ENCODE data around the gene PROK1. TPM values are rescaled to one million over a fixed set of nuclear protein-coding genes. Genes with fewer than 3 reads are reported as not detected.

Gene PROK1
- total RNA-seq, 1 experiment from 2014 or later = 0.22 TPM

DNA sequence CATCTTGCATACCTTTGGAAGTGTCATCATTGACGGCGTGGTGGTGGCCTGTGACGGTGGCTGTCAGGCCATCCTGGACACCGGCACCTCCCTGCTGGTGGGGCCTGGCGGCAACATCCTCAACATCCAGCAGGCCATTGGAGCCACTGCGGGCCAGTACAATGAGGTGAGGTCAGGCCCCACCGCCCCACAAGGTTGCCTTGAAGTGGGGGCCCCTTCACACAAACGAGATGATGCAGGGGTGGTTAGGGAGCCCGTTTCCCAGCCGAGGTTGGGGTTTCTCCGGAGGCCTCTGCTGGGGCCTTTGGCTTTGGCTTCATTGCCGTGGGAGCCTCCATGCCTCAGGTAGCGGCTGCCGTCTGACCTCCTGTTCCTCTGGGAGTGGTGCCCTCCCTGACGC, 38.5 kb downstream of the PROK1 start:
- no peaks in the 10 kb centered on the region for H4K20me1 ChIP-seq (ENCODE audit: insufficient read depth)
- H3K9ac ChIP-seq (ENCODE audit: low read length) = no peak overlapping the region
- intact Hi-C loops (cut with micrococcal nuclease) = no loop called here
- no peaks in the 10 kb centered on the region for H3K27me3 ChIP-seq (ENCODE audit: insufficient read depth, low read length)
- H3K27ac ChIP-seq (ENCODE audit: low read depth, low read length) = no peak overlapping the region
- no peak for DNase-seq (ENCODE audit: low read depth, low spot score)
- H3K4me1 ChIP-seq (ENCODE audit: control insufficient read depth in 1 of 2, insufficient read depth in 2 of 2, low read length in 2 of 2) = no peaks in the 10 kb centered on the region; a peak in 1 of 4 replicates
- no peak for ATAC-seq
- no peaks in the 10 kb centered on the region for H3K36me3 ChIP-seq (ENCODE audit: control insufficient read depth in 1 of 2, insufficient read depth in 2 of 2, low read length in 2 of 2)
- no peak overlapping the region for H3K4me3 ChIP-seq (replicated peaks in 1 of 2; ENCODE audit: low read depth in 1 of 2, low read length in 2 of 2)
- POLR2A ChIA-PET = no interaction called here
- H3K9me3 ChIP-seq (ENCODE audit: control insufficient read depth in 1 of 2, insufficient read depth in 1 of 2, low read depth in 1 of 2, low read length in 2 of 2) = no peaks in the 10 kb centered on the region
- H2AFZ ChIP-seq (ENCODE audit: low read depth, low read length, poor library complexity, severe bottlenecking) = no peak overlapping the region
- no peaks in the 10 kb centered on the region for H3K9me2 ChIP-seq (ENCODE audit: insufficient read depth)
- RAD21 ChIA-PET (ENCODE audit: low non-redundant PET in 1 of 2, low total read pairs in 2 of 2, uncharacterized antibody in 2 of 2, unreplicated experiment in 2 of 2) = no interaction called here
- no TSS peak for BruUV-seq (replicated peaks)
- TF ChIP-seq YY1 (IDR thresholded peaks at IDR 0.05; ENCODE audit: extremely low read depth, insufficient replicate concordance, low read depth, low read length) = no peak
- TF ChIP-seq CBX3 (IDR thresholded peaks at IDR 0.05; ENCODE audit: low read depth) = no peak
- no peak for TF ChIP-seq ZNF274 (IDR thresholded peaks at IDR 0.05; ENCODE audit: low read depth, low read length)
- no peak for TF ChIP-seq EZH2 (IDR thresholded peaks at IDR 0.05)
- TF ChIP-seq, protein P1, sequence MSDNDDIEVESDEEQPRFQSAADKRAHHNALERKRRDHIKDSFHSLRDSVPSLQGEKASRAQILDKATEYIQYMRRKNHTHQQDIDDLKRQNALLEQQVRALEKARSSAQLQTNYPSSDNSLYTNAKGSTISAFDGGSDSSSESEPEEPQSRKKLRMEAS (IDR thresholded peaks at IDR 0.05) = no peak
- TF ChIP-seq SRF (IDR thresholded peaks at IDR 0.05; ENCODE audit: low read depth) = no peak
- no peak for TF ChIP-seq POLR2AphosphoS5 (IDR thresholded peaks at IDR 0.05; ENCODE audit: low read depth, low read length)
- TF ChIP-seq SP1 (IDR thresholded peaks at IDR 0.05; ENCODE audit: low read depth) = no peak
- TF ChIP-seq JUND (IDR thresholded peaks at IDR 0.05) = no peak
- no peak for TF ChIP-seq EZH2phosphoT487 (IDR thresholded peaks at IDR 0.05; ENCODE audit: borderline replicate concordance)
- TF ChIP-seq, protein P2, sequence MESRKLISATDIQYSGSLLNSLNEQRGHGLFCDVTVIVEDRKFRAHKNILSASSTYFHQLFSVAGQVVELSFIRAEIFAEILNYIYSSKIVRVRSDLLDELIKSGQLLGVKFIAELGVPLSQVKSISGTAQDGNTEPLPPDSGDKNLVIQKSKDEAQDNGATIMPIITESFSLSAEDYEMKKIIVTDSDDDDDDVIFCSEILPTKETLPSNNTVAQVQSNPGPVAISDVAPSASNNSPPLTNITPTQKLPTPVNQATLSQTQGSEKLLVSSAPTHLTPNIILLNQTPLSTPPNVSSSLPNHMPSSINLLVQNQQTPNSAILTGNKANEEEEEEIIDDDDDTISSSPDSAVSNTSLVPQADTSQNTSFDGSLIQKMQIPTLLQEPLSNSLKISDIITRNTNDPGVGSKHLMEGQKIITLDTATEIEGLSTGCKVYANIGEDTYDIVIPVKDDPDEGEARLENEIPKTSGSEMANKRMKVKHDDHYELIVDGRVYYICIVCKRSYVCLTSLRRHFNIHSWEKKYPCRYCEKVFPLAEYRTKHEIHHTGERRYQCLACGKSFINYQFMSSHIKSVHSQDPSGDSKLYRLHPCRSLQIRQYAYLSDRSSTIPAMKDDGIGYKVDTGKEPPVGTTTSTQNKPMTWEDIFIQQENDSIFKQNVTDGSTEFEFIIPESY (IDR thresholded peaks at IDR 0.05; ENCODE audit: extremely low read depth, insufficient replicate concordance, low read length) = no peak
- TF ChIP-seq SIN3A (IDR thresholded peaks at IDR 0.05; ENCODE audit: low read depth) = no peak
- TF ChIP-seq RAD21 (IDR thresholded peaks at IDR 0.05; ENCODE audit: low read depth) = no peak
- TF ChIP-seq, protein P3, sequence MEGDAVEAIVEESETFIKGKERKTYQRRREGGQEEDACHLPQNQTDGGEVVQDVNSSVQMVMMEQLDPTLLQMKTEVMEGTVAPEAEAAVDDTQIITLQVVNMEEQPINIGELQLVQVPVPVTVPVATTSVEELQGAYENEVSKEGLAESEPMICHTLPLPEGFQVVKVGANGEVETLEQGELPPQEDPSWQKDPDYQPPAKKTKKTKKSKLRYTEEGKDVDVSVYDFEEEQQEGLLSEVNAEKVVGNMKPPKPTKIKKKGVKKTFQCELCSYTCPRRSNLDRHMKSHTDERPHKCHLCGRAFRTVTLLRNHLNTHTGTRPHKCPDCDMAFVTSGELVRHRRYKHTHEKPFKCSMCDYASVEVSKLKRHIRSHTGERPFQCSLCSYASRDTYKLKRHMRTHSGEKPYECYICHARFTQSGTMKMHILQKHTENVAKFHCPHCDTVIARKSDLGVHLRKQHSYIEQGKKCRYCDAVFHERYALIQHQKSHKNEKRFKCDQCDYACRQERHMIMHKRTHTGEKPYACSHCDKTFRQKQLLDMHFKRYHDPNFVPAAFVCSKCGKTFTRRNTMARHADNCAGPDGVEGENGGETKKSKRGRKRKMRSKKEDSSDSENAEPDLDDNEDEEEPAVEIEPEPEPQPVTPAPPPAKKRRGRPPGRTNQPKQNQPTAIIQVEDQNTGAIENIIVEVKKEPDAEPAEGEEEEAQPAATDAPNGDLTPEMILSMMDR (IDR thresholded peaks at IDR 0.05 in 2 of 3, conservative IDR thresholded peaks at IDR 0.05 in 1 of 3; ENCODE audit: borderline replicate concordance in 1 of 3, insufficient read depth in 1 of 3, low read depth in 2 of 3, low read length in 2 of 3) = no peak
- TF ChIP-seq, protein P4, sequence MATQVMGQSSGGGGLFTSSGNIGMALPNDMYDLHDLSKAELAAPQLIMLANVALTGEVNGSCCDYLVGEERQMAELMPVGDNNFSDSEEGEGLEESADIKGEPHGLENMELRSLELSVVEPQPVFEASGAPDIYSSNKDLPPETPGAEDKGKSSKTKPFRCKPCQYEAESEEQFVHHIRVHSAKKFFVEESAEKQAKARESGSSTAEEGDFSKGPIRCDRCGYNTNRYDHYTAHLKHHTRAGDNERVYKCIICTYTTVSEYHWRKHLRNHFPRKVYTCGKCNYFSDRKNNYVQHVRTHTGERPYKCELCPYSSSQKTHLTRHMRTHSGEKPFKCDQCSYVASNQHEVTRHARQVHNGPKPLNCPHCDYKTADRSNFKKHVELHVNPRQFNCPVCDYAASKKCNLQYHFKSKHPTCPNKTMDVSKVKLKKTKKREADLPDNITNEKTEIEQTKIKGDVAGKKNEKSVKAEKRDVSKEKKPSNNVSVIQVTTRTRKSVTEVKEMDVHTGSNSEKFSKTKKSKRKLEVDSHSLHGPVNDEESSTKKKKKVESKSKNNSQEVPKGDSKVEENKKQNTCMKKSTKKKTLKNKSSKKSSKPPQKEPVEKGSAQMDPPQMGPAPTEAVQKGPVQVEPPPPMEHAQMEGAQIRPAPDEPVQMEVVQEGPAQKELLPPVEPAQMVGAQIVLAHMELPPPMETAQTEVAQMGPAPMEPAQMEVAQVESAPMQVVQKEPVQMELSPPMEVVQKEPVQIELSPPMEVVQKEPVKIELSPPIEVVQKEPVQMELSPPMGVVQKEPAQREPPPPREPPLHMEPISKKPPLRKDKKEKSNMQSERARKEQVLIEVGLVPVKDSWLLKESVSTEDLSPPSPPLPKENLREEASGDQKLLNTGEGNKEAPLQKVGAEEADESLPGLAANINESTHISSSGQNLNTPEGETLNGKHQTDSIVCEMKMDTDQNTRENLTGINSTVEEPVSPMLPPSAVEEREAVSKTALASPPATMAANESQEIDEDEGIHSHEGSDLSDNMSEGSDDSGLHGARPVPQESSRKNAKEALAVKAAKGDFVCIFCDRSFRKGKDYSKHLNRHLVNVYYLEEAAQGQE (IDR thresholded peaks at IDR 0.05; ENCODE audit: low read depth) = no peak
- no peak for TF ChIP-seq ELF1 (IDR thresholded peaks at IDR 0.05; ENCODE audit: borderline replicate concordance, low read depth)
- TF ChIP-seq EGR1 (IDR thresholded peaks at IDR 0.05; ENCODE audit: low read depth) = no peak
- TF ChIP-seq CEBPB (IDR thresholded peaks at IDR 0.05; ENCODE audit: low read depth) = no peak
- TF ChIP-seq, protein P5, sequence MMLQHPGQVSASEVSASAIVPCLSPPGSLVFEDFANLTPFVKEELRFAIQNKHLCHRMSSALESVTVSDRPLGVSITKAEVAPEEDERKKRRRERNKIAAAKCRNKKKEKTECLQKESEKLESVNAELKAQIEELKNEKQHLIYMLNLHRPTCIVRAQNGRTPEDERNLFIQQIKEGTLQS (IDR thresholded peaks at IDR 0.05) = no peak
- H3K4me2 ChIP-seq (ENCODE audit: low read length) = no peak overlapping the region
- H3K79me2 ChIP-seq (ENCODE audit: insufficient read depth, low read length) = no peaks in the 10 kb centered on the region
- CTCF ChIA-PET = no interaction called here

Measured in HCT116 (cell line).